NCI-H146 treated with DMSO at 0.1 percent for 48 hours (cell line): ENCODE measurements around the gene MEAF6.
"Not testable (repeated sequence)": the region's sequence is repeated elsewhere in the genome, so short reads cannot be mapped to it uniquely, and the experiment has no call there.

Source experiments
- DNase-seq: peaks from one replicate; lab custom pipeline; 2025; ENCODE audit not compliant: unreplicated experiment; lab: John Stamatoyannopoulos, UW

MEAF6 gene

DNA sequence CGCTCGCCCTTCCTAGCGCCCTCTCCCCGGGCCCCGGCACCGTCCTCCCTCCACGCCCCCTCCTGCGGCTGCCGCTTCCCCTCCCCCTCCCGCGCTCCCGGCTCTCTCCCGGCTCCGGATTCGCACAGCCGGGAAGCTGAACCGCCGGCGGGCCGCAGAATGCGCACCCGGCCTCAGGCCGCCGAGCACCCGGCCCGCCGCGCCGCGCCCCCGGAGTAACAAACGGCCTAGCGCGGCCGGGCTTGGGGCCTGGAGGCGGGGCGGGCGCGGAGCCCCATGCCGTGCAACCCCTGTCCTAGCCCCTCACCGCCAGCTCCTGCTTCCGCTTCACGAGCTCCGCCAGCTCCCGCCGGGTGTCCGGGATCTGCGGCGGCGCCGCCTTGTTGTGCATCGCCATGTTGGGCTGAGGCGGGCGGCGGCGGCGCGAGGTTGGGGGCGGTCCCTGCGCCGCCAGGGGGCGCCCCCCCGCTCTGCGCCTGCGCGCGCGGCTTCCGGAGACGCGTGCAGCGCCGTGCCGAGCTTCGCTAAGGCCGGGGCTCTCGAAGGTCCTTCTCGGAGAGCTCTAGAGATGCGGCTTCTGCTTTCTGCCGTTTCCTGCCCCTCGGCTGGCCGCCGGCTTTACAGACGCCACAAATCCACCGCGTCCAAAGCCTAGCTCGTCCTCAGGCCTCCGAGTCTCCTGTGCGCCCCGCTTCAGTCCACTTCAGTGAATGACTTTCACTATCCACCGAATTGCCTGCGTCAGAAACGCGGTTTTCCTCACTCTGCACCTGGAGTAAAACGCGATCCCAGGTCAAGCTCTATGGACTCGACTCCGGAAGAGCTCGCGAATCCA lies at the start of gene MEAF6:
Gene MEAF6 (minus strand): TSS at position 417 of the 835 bp plus-strand sequence. CDS start 20 bp downstream, at position 397.
- peak; percentile 51 for DNase-seq

DNA sequence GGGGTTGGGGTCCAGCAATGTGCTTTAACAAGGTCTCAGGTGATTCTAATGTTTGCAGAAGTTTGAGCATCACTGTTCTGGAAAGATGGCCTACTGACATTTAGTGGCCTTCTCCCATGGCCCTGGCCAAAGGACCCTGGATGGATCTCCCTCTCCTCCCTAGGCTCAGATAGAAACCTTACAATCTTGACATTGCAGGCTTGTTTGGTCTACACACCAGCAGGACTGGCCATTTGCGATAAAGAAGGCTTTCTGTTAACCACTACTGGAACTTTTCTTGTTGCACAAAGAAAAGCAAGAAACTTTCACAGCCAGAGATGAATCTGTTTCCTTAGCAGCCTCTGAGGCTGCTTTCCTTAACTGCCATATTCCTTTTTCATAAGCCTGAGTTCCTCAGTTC lies 48.4 kb upstream of the MEAF6 start:
- no peak for DNase-seq

DNA sequence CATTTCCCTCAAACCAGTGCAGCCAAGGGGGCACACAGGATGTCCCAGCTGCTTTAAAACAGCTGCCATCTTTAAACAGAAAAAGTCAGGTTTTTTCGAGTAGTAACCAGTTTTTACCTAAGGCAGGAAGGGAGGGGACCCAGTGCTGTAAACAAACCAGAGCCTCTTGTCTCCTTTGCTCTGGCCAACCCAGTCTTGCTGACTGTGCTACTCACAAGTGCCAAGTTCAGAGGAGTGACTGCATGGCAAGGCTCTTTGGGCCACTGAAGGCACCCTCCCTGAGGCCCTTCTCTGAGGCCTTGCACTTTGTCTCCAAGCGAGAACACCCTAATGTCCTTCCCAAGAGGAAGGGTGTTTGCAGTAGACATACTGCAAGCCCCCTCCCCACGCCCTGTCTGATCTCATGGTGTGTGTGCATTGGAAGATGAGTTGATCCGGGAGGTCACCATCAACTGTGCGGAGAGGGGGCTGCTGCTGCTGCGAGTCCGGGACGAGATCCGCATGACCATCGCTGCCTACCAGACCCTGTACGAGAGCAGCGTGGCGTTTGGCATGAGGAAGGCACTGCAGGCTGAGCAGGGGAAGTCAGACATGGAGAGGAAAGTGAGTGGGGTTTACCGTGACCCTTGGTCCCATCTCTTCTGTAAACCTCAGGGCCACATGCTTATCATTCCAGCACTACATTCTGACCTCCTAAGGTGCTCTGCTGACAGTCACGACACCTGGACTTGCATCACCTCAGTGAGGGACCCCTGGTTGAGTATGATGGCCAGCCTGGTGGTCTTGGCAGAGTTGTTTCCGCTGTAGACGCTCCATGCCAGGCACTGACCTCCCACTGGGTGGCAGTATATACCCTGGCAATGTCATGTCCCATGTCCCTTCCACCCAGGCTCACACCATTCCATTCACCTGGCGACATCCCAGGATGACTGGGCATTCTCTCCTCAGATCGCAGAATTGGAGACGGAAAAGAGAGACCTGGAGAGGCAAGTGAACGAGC lies 46.9 kb upstream of the MEAF6 start:
- no peak for DNase-seq

DNA sequence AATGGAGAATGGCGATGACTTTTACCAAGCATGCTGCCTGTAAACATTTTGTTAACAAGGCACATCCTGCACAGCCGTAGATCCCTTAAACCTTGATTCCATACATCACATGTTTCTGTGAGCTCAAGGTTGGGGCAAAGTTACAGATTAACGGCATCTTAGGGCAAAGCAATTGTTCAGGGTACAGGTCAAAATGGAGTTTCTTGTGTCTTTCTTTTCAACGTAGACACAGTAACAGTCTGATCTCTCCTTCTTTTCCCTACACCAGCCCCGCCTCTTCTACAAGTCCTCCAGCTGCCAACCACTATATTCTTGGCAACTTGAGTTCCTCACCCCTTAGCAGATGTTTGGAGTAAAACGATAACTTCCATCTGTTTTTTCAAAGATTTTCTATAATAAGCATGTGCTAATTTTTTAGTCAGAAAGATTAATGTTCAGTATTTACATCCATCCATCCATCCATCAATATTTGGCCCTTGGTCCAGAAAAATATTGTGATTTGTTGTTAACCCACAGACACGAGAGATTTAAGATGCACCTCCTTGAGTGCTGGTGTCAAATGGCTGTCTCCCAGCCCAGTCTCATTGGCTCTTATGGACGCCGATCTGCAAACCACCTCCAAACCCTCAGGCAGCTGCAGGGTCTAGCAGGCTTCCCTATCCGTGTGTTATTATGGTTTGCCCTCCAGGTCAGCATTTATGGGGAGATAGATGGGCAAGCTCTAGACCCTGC lies 46.0 kb upstream of the MEAF6 start:
- DNase-seq: no peak

DNA sequence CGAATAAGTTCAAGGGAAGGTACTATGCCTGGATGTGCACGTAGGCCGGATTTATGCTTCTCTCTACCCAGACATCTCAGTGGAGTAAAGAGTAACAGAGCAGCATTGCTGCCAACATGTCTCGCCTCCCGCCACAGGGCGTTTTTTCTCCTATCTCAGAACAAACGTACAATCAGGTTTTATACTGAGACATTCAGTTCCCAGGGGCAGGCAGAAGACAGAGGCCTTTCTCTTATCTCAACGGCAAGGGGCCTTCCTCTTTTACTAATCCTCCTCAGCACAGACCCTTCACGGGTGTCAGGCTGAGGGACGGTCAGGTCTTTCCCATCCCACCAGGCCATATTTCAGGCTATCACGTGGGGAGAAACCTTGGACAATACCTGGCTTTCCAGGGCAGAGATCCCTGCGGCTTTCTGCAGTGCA lies 45.4 kb upstream of the MEAF6 start:
- not testable (repeated sequence) for DNase-seq

DNA sequence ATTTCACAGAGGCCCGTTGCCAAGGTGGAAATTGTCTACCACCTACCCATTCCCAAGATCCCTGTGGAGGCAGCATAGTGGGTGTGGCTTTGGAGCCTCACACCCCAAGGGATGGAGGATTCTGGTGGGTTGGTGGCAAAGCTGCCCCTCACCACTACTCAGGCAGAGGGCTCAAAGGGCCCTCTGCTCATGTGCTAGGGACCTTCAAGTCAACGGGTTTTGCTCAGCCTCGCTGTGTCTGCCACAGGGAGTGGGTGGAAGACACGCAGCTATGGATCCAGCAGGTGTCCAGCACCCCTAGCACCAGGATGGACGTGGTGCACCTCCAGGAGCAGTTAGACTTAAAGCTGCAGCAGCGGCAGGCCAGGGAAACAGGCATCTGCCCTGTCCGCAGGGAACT lies 44.5 kb upstream of the MEAF6 start:
- no peak for DNase-seq

DNA sequence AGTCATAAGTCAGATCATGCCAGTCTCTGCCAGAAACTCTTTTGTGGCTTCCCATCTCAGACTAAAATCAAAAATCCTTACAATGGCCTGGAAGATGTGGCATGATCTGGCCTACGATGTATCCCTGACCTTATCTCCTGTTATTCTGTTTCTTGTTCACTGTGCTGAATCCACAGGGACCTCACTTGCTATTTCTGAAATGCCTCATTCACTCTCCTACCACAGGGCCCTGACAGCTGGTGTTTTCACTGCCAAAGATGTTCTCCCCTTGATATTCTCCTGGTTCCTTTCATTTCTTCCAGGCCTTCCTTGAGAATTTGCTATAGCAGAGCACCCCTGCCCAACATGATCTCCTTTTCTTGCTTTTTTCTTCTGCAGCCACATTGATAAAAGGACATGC lies 43.8 kb upstream of the MEAF6 start:
- DNase-seq: no peak

DNA sequence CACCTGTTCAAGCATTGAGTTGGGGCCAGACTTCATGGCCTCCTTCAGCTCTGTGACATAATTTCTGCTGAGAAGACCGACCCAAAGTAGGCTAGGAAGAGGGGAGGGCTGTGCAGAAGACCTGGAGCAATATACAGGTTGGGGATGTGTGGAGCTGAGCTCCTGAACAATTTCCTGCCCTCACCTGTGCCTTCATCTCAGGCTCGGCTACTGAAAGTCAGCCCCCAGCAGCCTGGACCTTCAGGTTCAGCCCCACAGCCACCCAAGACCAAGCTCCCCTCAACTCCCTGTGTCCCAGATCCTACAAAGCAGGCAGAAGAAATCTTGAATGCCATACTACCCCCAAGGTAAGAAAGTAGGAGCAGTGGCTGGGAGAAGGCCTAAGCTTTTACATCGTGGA lies 42.8 kb upstream of the MEAF6 start:
- no peak for DNase-seq

DNA sequence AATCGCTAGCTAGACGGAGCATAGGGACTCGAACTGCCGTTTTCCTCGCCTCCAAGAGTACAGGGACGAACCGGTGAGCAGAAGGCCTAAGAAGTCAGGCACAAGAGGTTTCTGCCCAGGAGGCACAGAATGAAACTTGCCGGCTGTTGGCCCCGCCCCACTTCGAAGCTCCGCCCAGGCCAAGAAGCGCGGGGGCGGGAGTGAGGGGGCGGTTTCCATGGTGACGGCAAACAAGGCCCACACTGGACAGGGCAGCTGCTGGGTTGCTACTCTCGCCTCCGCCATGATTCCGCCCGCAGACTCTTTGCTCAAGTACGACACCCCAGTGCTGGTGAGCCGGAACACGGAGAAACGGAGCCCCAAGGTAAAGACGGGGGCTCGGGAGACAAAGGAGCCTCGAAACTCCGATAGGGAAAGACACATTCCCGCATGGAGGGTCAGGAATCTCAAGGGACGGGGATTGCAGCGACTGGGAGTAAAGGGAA lies 42.2 kb upstream of the MEAF6 start, which contains the start of gene DNALI1:
Gene DNALI1 (plus strand): TSS at position 229 of the 485 bp plus-strand sequence. CDS start 55 bp downstream, at position 284.
- DNase-seq: peak; percentile 57

DNA sequence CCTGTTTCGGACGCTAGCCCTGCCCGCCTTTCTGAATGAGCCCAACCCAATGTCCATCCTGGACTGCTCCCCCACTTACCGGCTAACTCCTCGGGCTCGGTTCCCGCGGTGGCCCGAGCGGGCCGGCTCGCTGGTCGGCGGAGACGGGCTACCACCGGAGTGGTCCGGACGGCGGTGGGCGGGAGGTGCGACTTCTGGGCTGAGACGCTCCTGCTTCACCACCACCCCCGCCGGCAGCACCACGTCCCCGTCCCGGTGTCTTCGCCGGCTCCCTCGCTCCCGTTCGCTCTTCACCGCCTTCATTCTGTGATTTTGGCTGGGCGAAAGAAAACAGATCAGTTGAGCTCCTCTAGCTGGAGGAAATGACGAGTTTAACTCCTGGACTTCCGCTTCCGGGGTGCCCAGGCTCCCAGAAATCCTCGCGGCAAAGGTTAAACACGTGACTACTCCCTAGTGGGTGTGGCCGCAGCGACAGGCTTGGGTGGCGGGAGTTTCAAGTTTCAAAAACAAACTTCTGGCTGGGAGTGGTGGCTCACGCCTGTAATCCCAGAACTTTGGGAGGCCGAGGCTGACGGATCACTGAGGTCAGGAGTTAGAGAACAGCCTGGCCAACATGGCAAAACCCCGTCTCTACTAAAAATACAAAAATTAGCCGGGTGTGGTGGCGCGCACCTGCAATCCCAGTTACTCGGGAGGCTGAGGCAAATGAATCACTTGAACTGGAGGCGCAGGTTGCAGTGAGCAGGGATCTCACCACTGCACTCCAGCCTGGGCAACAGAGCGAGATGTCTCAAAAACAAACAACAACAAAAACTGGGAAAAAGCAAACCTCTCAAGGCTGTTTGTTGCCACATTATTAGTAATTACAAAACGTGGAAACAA lies 39.6 kb upstream of the MEAF6 start, which contains the start of gene SNIP1:
Gene SNIP1 (minus strand): TSS at position 367 of the 882 bp plus-strand sequence. CDS start 64 bp downstream, at position 303.
- DNase-seq: peak; percentile 64

DNA sequence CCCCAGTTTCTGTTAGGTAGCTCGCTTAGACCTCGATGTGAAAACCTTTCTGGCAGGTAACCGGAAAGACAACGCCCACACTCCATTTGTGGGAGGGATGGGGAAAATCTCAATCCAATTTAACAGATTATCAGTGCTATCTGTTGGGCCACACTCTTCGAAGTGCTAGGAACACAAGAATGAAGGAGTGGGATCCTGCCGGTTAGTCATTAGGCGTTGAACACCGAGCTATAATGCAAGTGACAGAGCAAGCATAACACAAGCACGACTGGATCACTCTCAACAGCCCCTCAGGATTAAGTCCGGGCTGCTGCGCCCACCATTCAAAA lies 39.0 kb upstream of the MEAF6 start:
- DNase-seq: no peak

DNA sequence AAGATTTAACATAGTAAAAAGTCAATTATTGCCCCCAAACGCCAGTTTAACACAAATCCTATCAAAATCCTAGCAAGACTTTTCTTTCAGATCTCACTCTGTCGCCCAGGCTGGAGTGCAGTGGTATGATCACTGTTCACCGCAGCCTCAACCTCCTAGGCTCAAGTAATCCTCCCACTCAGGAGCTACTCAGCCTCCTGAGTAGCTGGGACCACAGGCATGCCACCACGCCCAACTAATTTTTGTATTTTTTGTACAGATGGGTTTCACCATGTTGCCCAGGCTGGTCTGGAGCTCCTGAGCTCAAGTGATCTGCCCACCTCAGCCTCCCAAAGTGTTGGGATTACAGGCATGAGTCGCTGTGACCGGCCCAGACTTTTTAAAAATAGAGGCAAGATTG lies 34.8 kb upstream of the MEAF6 start:
- DNase-seq: no peak

DNA sequence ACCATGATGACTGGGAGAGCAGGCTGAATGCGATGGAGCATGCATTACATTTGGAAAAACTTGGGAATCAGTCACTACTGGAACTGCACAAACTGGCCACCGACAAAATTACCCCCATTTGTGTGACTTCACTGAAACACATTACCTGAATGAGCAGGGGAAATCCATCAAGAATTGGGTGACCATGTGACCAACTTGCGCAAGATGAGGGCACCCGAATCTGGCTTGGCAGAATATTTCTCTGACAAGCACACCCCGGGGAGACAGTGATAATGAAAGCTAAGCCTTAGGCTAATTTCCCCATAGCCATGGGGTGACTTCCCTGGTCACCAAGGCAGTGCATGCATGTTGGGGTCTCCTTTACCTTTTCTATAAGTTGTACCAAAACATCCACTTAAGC lies 30.5 kb upstream of the MEAF6 start:
- no peak for DNase-seq

DNA sequence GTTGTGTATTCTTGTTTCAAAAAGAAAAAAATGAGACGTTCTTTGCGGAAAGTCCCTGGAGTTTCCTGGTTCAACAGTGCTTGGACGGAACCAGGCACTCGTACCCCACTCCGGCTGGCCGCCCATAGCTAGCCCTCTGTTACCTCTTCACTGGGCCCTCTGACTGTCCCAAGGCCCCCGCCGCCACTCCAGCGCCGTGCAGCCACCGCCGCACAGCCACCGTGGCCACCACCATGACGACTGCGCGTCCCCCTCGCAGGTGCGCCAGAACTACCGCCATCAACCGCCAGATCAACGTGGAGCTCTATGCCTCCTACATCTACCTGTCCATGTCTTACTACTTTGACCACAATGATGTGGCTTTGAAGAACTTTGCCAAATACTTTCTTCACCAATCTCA lies 30.0 kb upstream of the MEAF6 start:
- DNase-seq: no peak

DNA sequence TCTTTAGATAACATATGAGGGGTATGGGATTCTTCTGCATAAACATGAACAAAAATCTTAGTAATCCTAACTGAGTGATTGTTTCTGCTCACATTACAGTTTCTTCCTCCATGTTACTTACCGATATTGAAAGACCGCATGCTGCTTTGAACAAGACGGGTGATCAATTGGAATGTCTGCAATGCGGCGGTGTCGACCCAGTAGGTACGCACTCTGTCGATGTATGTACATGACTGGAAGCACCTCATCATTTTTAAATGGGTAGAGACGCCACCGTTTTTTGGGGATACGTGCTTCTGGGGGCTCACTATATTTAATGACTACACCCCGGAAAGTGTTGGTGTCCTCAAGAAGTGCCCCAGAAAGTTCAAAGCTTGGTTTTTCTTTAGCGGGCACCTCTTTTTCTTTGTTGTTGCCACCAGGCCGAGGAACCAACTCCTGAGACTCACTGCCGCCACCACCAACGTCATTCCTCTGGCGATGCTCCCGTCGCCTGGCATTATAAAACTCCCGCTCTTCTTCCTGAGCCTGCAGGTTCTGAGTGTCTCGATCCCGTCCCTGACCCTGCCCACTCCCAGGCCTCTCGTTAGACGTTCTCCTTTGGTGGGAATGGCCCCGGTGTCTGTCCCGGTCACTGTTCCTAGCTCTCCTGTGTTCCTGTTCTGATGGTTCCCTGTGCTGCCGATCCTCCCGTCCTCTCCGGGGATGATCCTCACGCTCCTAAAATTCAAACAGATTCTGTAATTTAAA lies 25.6 kb upstream of the MEAF6 start:
- DNase-seq: no peak

DNA sequence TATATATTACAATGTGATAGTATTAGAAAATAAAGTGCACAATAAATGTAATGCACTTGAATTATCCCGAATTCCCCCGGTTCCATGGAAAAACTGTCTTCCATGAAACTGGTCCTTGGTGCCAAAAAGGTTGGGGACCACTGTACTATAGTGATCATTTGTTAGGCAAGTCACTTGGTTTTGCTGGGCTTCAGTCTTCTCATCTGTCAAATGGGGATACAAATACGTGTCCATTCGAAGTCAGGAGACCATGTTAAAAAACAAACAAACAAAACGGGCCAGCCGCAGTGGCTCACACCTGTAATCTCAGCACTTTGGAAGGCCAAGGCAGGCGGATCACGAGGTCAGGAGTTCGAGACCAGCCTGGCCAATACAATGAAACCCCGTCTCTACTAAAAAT lies 24.6 kb upstream of the MEAF6 start:
- DNase-seq: not testable (repeated sequence)

DNA sequence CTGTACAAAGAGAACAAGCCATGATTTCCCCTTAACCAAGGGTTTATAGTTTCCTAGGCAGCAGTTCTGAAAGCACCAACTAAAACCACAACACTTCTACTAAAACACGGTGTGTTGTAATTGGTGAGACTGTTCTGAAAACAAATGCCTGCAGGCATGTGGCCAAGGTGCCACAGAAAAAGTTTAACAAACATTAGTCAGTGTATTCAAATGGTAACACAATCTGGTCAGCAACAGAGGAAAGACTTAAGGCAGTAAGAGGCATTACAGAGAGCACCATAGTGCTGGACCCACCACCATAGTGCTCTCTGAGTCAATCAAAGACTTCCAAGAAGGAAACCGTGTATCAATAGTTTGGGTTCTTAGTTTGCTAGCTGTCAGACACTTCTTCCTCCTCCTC lies 22.8 kb upstream of the MEAF6 start:
- DNase-seq: no peak

DNA sequence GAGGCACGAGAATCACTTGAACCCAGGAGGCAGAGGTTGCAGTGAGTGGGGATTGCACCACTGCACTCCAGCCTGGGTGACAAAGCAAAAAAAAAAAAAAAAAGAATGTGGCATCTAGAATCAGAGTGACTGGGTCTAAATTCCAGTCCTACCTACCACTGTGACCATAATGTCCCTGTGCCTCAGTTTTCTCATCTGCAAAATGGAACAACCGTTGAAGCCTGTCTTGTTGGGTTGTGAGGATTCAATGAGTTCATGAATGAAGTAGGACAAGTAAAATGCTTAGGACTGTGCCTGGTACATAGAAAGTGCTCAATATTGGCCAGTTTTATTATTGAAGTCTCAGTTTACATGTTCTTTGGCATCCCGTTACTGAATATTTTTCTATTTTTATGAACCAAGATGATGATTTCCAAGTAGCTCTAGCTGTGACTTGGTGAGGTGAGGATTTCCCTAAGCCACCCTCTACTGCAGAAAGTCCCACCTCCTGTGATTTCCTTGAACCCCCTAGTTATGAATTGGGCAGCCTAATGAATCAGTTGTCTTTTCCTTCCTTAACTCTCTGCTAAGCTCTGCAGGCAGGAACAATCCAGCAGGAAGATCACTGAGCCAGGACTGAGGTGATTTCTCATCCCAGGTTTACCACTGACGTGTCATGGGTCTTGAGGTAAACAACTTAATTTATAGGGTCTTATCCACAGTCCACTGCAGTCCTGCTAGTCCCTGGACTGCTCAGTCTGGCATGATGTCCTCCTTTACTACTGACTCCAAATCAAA lies 18.9 kb upstream of the MEAF6 start:
- DNase-seq: no peak
